ENCODE measurements around the gene FMN1. TPM values are rescaled to one million over a fixed set of nuclear protein-coding genes. Genes with fewer than 3 reads are reported as not detected.

Gene FMN1
- total and polyA plus RNA-seq, 10 of the 15 experiments (the other 5 are each of a cell fraction or from before 2014, with no cell fraction given): 0.05 to 0.16 (median 0.08) TPM; not detected in 4

GRCh38 chr15:33068511-33068990 is 126.0 kb downstream of the FMN1 start:
- CTCF ChIA-PET: interaction anchor here (1.2 kb wide), 1 partner anchor 10 kb away, joined by 4 read pairs; no protein-coding TSS in a partner anchor
- H2AFZ ChIP-seq (ENCODE audit: control insufficient read depth, low read depth, low read length): no peak overlapping the region
- H3K4me3 ChIP-seq: no peak overlapping the region
- no peaks in the 10 kb centered on the region for H3K79me2 ChIP-seq (ENCODE audit: control insufficient read depth, insufficient read depth, low read length)
- in situ Hi-C loops (cut with MboI) (no loop called here), intact Hi-C loops (cut with micrococcal nuclease; ENCODE audit: unreplicated experiment) (no loop called here)
- TF ChIP-seq RELB (IDR thresholded peaks at IDR 0.05; ENCODE audit: low read depth): no peak
- no peak for TF ChIP-seq LARP7 (IDR thresholded peaks at IDR 0.05)
- TF ChIP-seq CHD1 (IDR thresholded peaks at IDR 0.05; ENCODE audit: low read depth, low read length): no peak
- TF ChIP-seq FOXM1 (IDR thresholded peaks at IDR 0.05; ENCODE audit: low read depth, low read length): no peak
- TF ChIP-seq MEF2B (IDR thresholded peaks at IDR 0.05; ENCODE audit: partially characterized antibody, poor library complexity, severe bottlenecking): no peak
- no peak for TF ChIP-seq POU2F2 (IDR thresholded peaks at IDR 0.05; ENCODE audit: borderline replicate concordance, low read depth, low read length)
- TF ChIP-seq SMC3 (IDR thresholded peaks at IDR 0.05; ENCODE audit: borderline replicate concordance, low read length): no peak
- no peak for TF ChIP-seq NKRF (conservative IDR thresholded peaks at IDR 0.05)
- TF ChIP-seq CHD2 (IDR thresholded peaks at IDR 0.05; ENCODE audit: borderline replicate concordance, low read depth, low read length): no peak
- no peak for TF ChIP-seq MYC (IDR thresholded peaks at IDR 0.05; ENCODE audit: insufficient read depth, insufficient read length, insufficient replicate concordance, low read length, severe bottlenecking)
- no peak for TF ChIP-seq NFIC (IDR thresholded peaks at IDR 0.05; ENCODE audit: low read depth, low read length)
- TF ChIP-seq RBBP5 (conservative IDR thresholded peaks at IDR 0.05): no peak
- TF ChIP-seq ZSCAN29 (IDR thresholded peaks at IDR 0.05): no peak
- TF ChIP-seq RUNX3 (IDR thresholded peaks at IDR 0.05; ENCODE audit: low read length): no peak
- no peak for TF ChIP-seq ASH2L (IDR thresholded peaks at IDR 0.05; ENCODE audit: borderline replicate concordance, low read depth)
- TF ChIP-seq FOS (IDR thresholded peaks at IDR 0.05; ENCODE audit: borderline replicate concordance, extremely low read depth, insufficient read length): no peak
- TF ChIP-seq BACH1 (IDR thresholded peaks at IDR 0.05; ENCODE audit: borderline replicate concordance): no peak
- no peak for TF ChIP-seq HDAC6 (IDR thresholded peaks at IDR 0.05; ENCODE audit: unreplicated experiment)
- TF ChIP-seq CTCF (IDR thresholded peaks at IDR 0.05 in 2 of 3, conservative IDR thresholded peaks at IDR 0.05 in 1 of 3; ENCODE audit: control insufficient read depth in 2 of 3, extremely low read depth in 1 of 3, insufficient read depth in 1 of 3, low read depth in 3 of 3, low read length in 3 of 3): no peak
- H3K4me2 ChIP-seq (ENCODE audit: control insufficient read depth, insufficient read depth): no peak overlapping the region
- H3K27ac ChIP-seq (ENCODE audit: control insufficient read depth, insufficient read depth): no peak overlapping the region
- no peak overlapping the region for H3K9ac ChIP-seq (ENCODE audit: control insufficient read depth, insufficient read depth, low read length)
- ATAC-seq (no peak), DNase-seq (ENCODE audit: low read depth, low spot score) (no peak), FAIRE-seq (no peak)
- SMC1A ChIA-PET (ENCODE audit: uncharacterized antibody, unreplicated experiment): no interaction called here
- peaks cover 2 to 5% of the 10 kb centered on the region in 2 experiments; a peak in 3 of 4 replicates for H3K27me3 ChIP-seq (replicated peaks in 1 of 2; ENCODE audit: control insufficient read depth in 2 of 2, insufficient read depth in 2 of 2, low read length in 1 of 2)
- POLR2A ChIA-PET: no interaction called here
- H4K20me1 ChIP-seq (ENCODE audit: control insufficient read depth, insufficient read depth): no peaks in the 10 kb centered on the region
- H3K9me3 ChIP-seq (replicated peaks; ENCODE audit: control insufficient read depth, insufficient read depth, low read length): no peaks in the 10 kb centered on the region
- 30% methylated on average over 8 of the region's 8 CpGs for WGBS (ENCODE audit: insufficient coverage, insufficient replicate concordance, low lambda C conversion rate, missing lambda C conversion rate)
- RAD21 ChIA-PET (ENCODE audit: unreplicated experiment): no interaction called here
- H3K36me3 ChIP-seq (ENCODE audit: control insufficient read depth in 2 of 2, insufficient read depth in 2 of 2, low read length in 1 of 2): no peaks in the 10 kb centered on the region
- H3K4me1 ChIP-seq (ENCODE audit: control insufficient read depth, insufficient read depth, low read length): no peaks in the 10 kb centered on the region
- BruUV-seq (replicated peaks): no TSS peak

Data from GM12878 (cell line).